Osteocyte (in vitro differentiated cells): ENCODE results near the gene SP110. TPM values are rescaled to one million over a fixed set of nuclear protein-coding genes. Genes with fewer than 3 reads are reported as not detected.

Experiments
- DNase-seq: peaks from one replicate; pipeline ENCODE4 v3.0.0; 2021; ENCODE audit warnings: mixed read lengths; ENCODE audit not compliant: unreplicated experiment; ENCODE audit errors: extremely low spot score
- H3K27ac Mint-ChIP-seq: one replicate; pipeline ENCODE4 v1.8.0; 2021; ENCODE audit warnings: mild to moderate bottlenecking, mixed read lengths; ENCODE audit not compliant: unreplicated experiment
- H3K27me3 Mint-ChIP-seq: one replicate; pipeline ENCODE4 v1.8.0; 2021; ENCODE audit warnings: mixed read lengths; ENCODE audit not compliant: unreplicated experiment
- H3K36me3 Mint-ChIP-seq: one replicate; pipeline ENCODE4 v1.8.0; 2021; ENCODE audit warnings: mixed read lengths; ENCODE audit not compliant: unreplicated experiment
- H3K4me1 Mint-ChIP-seq: one replicate; pipeline ENCODE4 v1.8.0; 2021; ENCODE audit warnings: mixed read lengths; ENCODE audit not compliant: unreplicated experiment
- H3K4me3 Mint-ChIP-seq: one replicate; pipeline ENCODE4 v1.8.0; 2021; ENCODE audit warnings: mild to moderate bottlenecking, moderate library complexity, mixed read lengths; ENCODE audit not compliant: unreplicated experiment
- H3K9me3 Mint-ChIP-seq: one replicate; pipeline ENCODE4 v1.8.0; 2021; ENCODE audit warnings: mixed read lengths; ENCODE audit not compliant: unreplicated experiment
- total RNA-seq: library from RNA; stranded (reverse); gene quantifications from 2 replicates; pipeline ENCODE4 v1.2.1, GENCODE V29; 2021
- TF ChIP-seq, protein P1 (sequence below): fragments of 200-600 bp; sonication (generic); IDR thresholded peaks from 2 replicates; pipeline ENCODE4 v1.5.0; 2021; ENCODE audit warnings: antibody characterized with exemption, mild to moderate bottlenecking, moderate library complexity

SP110 gene
- total RNA-seq, 1 donor from 2014 or later, result 23.6 TPM

DNA sequence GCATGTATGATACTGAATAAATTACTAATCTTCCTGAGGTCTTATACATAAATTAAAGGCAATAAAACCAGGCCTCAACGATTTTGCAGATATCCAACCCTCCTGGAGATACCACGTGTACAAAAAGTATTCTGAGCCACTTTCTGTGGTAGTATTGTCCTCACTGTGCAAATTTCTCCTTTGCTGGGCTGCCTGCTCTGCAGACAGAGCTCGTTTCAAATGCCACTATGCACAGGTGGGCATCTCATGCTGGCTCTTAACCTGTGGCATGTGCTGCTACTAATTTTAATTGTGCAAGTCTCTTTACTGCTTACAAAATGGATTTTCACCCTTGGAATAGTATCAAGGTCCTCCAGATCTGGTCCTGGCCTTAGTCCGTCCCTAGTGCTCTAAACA, 84.7 kb downstream of the SP110 start:
- Mint-ChIP-seq H3K9me3 (no peaks in the 10 kb centered on the region), H3K27ac (no peak overlapping the region), H3K4me1 (peaks cover 10% of the 10 kb centered on the region), H3K27me3 (peaks cover 7% of the 10 kb centered on the region), H3K4me3 (no peak overlapping the region), H3K36me3 (no peaks in the 10 kb centered on the region)
- TF ChIP-seq, protein P1, sequence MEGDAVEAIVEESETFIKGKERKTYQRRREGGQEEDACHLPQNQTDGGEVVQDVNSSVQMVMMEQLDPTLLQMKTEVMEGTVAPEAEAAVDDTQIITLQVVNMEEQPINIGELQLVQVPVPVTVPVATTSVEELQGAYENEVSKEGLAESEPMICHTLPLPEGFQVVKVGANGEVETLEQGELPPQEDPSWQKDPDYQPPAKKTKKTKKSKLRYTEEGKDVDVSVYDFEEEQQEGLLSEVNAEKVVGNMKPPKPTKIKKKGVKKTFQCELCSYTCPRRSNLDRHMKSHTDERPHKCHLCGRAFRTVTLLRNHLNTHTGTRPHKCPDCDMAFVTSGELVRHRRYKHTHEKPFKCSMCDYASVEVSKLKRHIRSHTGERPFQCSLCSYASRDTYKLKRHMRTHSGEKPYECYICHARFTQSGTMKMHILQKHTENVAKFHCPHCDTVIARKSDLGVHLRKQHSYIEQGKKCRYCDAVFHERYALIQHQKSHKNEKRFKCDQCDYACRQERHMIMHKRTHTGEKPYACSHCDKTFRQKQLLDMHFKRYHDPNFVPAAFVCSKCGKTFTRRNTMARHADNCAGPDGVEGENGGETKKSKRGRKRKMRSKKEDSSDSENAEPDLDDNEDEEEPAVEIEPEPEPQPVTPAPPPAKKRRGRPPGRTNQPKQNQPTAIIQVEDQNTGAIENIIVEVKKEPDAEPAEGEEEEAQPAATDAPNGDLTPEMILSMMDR, result no peak
- no peak for DNase-seq

GRCh38 chr2:230134496-230135129, 85.2 kb downstream of the SP110 start:
- DNase-seq, result no peak
- no peaks in the 10 kb centered on the region for H3K36me3 Mint-ChIP-seq
- no peak overlapping the region for H3K27ac Mint-ChIP-seq
- no peak overlapping the region for H3K4me3 Mint-ChIP-seq
- peaks cover 10% of the 10 kb centered on the region for H3K4me1 Mint-ChIP-seq
- H3K9me3 Mint-ChIP-seq, result no peaks in the 10 kb centered on the region
- peaks cover 3% of the 10 kb centered on the region for H3K27me3 Mint-ChIP-seq
- TF ChIP-seq, protein P1, result no peak

GRCh38 chr2:230131366-230131765, 88.4 kb downstream of the SP110 start:
- peaks cover 11% of the 10 kb centered on the region for H3K27me3 Mint-ChIP-seq
- peak overlapping the region; percentile 76 for H3K27ac Mint-ChIP-seq
- TF ChIP-seq, protein P1, result no peak
- H3K36me3 Mint-ChIP-seq, result no peaks in the 10 kb centered on the region
- H3K4me1 Mint-ChIP-seq, result peaks cover 10% of the 10 kb centered on the region
- no peak for DNase-seq
- no peaks in the 10 kb centered on the region for H3K9me3 Mint-ChIP-seq
- H3K4me3 Mint-ChIP-seq, result no peak overlapping the region

DNA sequence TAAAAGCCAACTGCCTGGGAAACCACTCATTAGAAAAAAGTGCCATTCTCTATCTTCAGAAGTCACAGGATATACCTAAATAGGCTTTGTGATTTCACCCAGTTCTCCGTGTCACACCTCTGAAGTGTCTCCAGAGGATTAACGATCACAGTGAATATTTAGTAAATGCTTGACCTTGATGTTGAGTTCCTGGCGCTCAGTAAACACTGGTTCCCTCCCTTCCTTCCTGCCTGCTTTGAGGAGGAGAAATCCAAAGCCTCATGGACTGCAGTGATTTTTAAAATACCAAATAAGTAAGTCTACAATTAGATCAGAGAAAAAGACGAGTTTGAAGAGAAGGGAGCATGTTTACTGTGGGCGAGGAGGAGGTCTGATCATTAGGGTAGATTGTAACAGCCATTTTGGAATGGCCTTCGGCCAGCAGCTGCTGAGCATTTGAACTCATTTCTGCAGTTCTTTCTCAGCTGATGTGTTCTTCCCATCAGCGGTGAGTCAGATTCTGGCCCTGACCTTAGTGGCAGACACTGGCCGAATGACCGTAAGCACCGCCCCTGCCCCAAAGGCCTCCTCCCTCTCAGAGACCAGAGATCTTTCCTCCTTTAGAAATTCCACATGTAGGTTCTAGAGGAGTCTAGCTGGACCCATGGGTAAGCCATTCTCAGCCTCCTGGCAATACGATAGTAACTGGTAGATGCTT, 89.0 kb downstream of the SP110 start:
- Mint-ChIP-seq H3K27ac (peak overlapping the region; percentile 76), H3K36me3 (no peaks in the 10 kb centered on the region), H3K4me1 (peaks cover 10% of the 10 kb centered on the region), H3K9me3 (no peaks in the 10 kb centered on the region), H3K27me3 (peaks cover 11% of the 10 kb centered on the region), H3K4me3 (no peak overlapping the region)
- no peak for DNase-seq
- TF ChIP-seq, protein P1, result no peak

DNA sequence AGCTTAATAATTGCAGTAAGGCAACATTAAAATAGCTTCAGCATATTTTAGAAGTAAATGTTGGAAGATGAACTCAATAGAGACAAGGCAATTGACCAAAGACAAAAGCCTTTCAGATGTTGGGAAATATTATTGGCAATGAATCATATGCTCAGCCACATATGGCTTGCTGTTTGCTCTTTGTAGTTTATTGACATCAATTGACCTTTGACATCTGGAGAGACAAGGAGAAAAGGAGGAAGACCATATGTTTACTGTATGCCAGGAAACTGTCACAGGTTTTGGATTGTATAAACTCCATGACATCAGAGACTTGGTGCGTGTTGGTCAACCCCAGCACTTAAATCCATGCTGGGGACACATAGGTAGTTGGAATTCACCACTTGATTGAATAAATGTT, 90.4 kb downstream of the SP110 start:
- Mint-ChIP-seq H3K4me1 (peaks cover 10% of the 10 kb centered on the region), H3K27ac (no peak overlapping the region), H3K9me3 (no peaks in the 10 kb centered on the region), H3K27me3 (peaks cover 11% of the 10 kb centered on the region), H3K36me3 (no peaks in the 10 kb centered on the region), H3K4me3 (no peak overlapping the region)
- DNase-seq, result no peak
- TF ChIP-seq, protein P1, result no peak
